UCSD-AML1 (cell line): Measurements from ENCODE around the gene PARP14.
"Not testable (repeated sequence)": the region's sequence is repeated elsewhere in the genome, so short reads cannot be mapped to it uniquely, and the experiment has no call there.

Experiments
- DNase-seq: peaks from one replicate; lab custom pipeline; 2025; ENCODE audit not compliant: unreplicated experiment; lab: John Stamatoyannopoulos, UW

Gene PARP14

GRCh38 chr3:122679085-122679881, 1.4 kb upstream of the PARP14 start:
- peak; percentile 75 for DNase-seq

GRCh38 chr3:122679882-122680474, 661 bp upstream of the PARP14 start:
- peak; percentile 62 for DNase-seq

- DNase-seq = peak; percentile 22
Observed at GRCh38 chr3:122681284-122681973, 790 bp downstream of the PARP14 start.

- no peak for DNase-seq
Observed at GRCh38 chr3:122681974-122682409, 1.4 kb downstream of the PARP14 start.

GRCh38 chr3:122682778-122683411, 2.3 kb downstream of the PARP14 start:
- not testable (repeated sequence) for DNase-seq

- no peak for DNase-seq
Observed at GRCh38 chr3:122687298-122687697, 6.7 kb downstream of the PARP14 start.

GRCh38 chr3:122688996-122689395, 8.4 kb downstream of the PARP14 start:
- DNase-seq = no peak

GRCh38 chr3:122689587-122689986, 8.9 kb downstream of the PARP14 start:
- no peak for DNase-seq

GRCh38 chr3:122690096-122690495, 9.5 kb downstream of the PARP14 start:
- no peak for DNase-seq

GRCh38 chr3:122691195-122691594, 10.6 kb downstream of the PARP14 start:
- DNase-seq = no peak

GRCh38 chr3:122692674-122693073, 12.0 kb downstream of the PARP14 start:
- DNase-seq = no peak

GRCh38 chr3:122694966-122695365, 14.3 kb downstream of the PARP14 start:
- no peak for DNase-seq

GRCh38 chr3:122695927-122696561, 15.4 kb downstream of the PARP14 start:
- DNase-seq = no peak

GRCh38 chr3:122697952-122698620, 17.4 kb downstream of the PARP14 start:
- DNase-seq = no peak

GRCh38 chr3:122700193-122700592, 19.6 kb downstream of the PARP14 start:
- no peak for DNase-seq

GRCh38 chr3:122705379-122705778, 24.7 kb downstream of the PARP14 start:
- DNase-seq = no peak

GRCh38 chr3:122710616-122711251, 30.1 kb downstream of the PARP14 start:
- not testable (repeated sequence) for DNase-seq

- DNase-seq = no peak
Observed at GRCh38 chr3:122714273-122714672, 33.6 kb downstream of the PARP14 start.

- no peak for DNase-seq
Observed at GRCh38 chr3:122716667-122717066, 36.0 kb downstream of the PARP14 start.
